ENCODE measurements around the gene FOS. TPM values are rescaled to one million over a fixed set of nuclear protein-coding genes. Genes with fewer than 3 reads are reported as not detected.

Gene FOS
- total and polyA plus RNA-seq, 2 experiments from 2014 or later: 47.3 to 54.8 TPM

- no peak for ATAC-seq
- Mint-ChIP-seq H3K9me3 (no peaks in the 10 kb centered on the region; the same call in 2 of the 3 replicates), H3K4me3 (no peak overlapping the region), H3K27me3 (ENCODE audit: insufficient read depth, low read depth, poor library complexity) (peaks cover 15% of the 10 kb centered on the region), H3K27ac (no peak overlapping the region), H3K4me1 (peaks cover 19% of the 10 kb centered on the region), H3K36me3 (ENCODE audit: low read depth) (no peaks in the 10 kb centered on the region)
- Histone ChIP-seq H4K20me1 (replicated peaks; ENCODE audit: insufficient read depth) (no peaks in the 10 kb centered on the region), H3K9me2 (ENCODE audit: insufficient read depth) (no peaks in the 10 kb centered on the region), H3K4me1 (ENCODE audit: insufficient read depth) (peaks cover 17% of the 10 kb centered on the region; the same call in 1 of the 2 replicates), H3K4me3 (no peak overlapping the region), H3K4me2 (no peak overlapping the region), H3K36me3 (ENCODE audit: insufficient read depth) (no peaks in the 10 kb centered on the region), H3K27me3 (ENCODE audit: insufficient read depth) (peaks cover 22% of the 10 kb centered on the region), H3F3A (replicated peaks; ENCODE audit: low read depth) (0 out of 2 replicates have a peak, but pooled peaks cover 5% of the 10 kb centered on the region), H3K79me2 (replicated peaks; ENCODE audit: insufficient read depth) (no peaks in the 10 kb centered on the region), H2AFZ (no peak overlapping the region), H3K27ac (ENCODE audit: low read depth) (no peak overlapping the region)
- no peak for TF ChIP-seq ZNF114 (CRISPR knock-in tag; IDR thresholded peaks at IDR 0.05)
- no peak for TF ChIP-seq EZH2 (IDR thresholded peaks at IDR 0.05; ENCODE audit: low read depth, unreplicated experiment)
- TF ChIP-seq NANOG (IDR thresholded peaks at IDR 0.05; ENCODE audit: borderline replicate concordance): no peak
- TF ChIP-seq ZNF331 (CRISPR knock-in tag; IDR thresholded peaks at IDR 0.05; ENCODE audit: low read depth): no peak
- TF ChIP-seq CREB1 (CRISPR knock-in tag; IDR thresholded peaks at IDR 0.05; ENCODE audit: low read depth): no peak
- TF ChIP-seq JUNB (IDR thresholded peaks at IDR 0.05; ENCODE audit: unreplicated experiment): no peak
- TF ChIP-seq REST (IDR thresholded peaks at IDR 0.05; ENCODE audit: unreplicated experiment): no peak
- TF ChIP-seq ZNF462 (CRISPR knock-in tag; IDR thresholded peaks at IDR 0.05): no peak
- TF ChIP-seq STAT1 (IDR thresholded peaks at IDR 0.05; ENCODE audit: unreplicated experiment): no peak
- TF ChIP-seq ETS1 (IDR thresholded peaks at IDR 0.05): no peak
- TF ChIP-seq POLR2AphosphoS5 (IDR thresholded peaks at IDR 0.05; ENCODE audit: low read depth): no peak
- TF ChIP-seq CTCF (conservative IDR thresholded peaks at IDR 0.05; ENCODE audit: low read depth in 2 of 2): no peak
- TF ChIP-seq EZH2phosphoT487 (IDR thresholded peaks at IDR 0.05; ENCODE audit: unreplicated experiment): no peak
- DNase-seq (ENCODE audit: low spot score): no peak
Observed at GRCh38 chr14:75271514-75271913, 7.1 kb upstream of the FOS start.

Measured in GM23338 (cell line).